ENCODE results near the gene ADGRB3.

- TF ChIP-seq EP300 (IDR thresholded peaks at IDR 0.05) (no peak), CTCF (IDR thresholded peaks at IDR 0.05) (no peak)
These were observed 545.4 kb downstream of the ADGRB3 start for GRCh38 chr6:69180361-69181067.
